ENCODE results near the gene ZDHHC7.

The ZDHHC7 gene

DNA sequence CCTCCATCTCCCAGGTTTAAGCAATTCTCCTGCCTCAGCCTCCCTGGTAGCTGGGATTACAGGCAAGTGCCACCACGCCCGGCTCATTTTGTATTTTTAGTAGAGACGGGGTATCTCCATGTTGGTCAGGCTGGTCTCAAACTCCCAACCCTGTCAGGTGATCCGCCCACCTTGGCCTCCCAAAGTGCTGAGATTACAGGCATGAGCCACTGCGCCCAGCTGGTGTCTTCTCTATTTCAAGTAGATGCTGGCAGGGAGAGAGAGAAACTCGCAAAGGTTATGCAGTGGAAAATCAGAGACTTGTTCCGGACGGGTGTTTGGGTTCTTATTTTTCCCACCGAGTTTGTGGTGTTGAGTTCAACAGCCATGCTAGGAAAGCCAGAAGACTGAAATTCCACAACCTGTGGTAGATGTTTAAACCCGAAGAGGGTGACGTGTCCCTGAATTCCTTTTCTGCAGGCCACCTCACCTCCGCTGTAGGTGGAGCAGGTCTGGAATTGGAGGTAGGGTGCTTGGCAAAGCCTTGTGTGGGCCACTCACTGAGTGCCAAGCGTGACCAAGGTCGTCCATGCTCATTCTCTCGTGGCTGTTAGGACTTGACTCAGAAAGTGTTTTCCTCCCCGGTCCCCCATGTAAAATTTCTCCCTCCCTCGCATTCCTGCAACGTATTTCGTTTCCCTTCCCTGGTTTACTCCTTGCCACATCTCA lies 7.3 kb upstream of the ZDHHC7 start:
- Histone ChIP-seq H3K36me3 (replicated peaks) (no peaks in the 10 kb centered on the region), H3K4me3 (ENCODE audit: low read depth, low read length) (no peak overlapping the region), H3K27me3 (replicated peaks) (no peaks in the 10 kb centered on the region), H3K27ac (no peak overlapping the region)
- no peak for TF ChIP-seq CTCF (IDR thresholded peaks at IDR 0.05; ENCODE audit: low read depth, low read length, missing control alignments)
- in situ Hi-C loops (cut with HindIII; ENCODE audit: low pct_ligation_motif_present, low sequenced_read_pairs): no loop called here
- DNase-seq: no peak

DNA sequence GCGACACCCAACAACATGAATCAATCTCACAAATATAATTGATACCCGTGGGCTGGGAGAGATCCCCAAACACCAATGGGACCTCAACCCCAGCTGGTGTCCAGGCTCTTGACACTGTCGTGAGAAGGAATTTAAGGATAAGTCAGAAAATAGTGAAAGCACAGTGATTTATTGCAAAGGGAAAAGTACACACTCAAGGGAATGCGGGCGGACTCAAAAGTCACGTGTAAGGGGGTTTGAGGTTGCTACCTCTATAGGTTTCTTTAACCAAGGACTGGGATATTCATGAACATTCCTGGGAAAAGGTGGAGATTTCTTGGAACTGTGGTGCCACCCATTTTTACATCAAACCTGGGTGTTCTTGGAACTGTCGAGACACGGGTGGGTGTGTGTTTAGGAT lies 6.3 kb upstream of the ZDHHC7 start:
- TF ChIP-seq CTCF (IDR thresholded peaks at IDR 0.05; ENCODE audit: low read depth, low read length, missing control alignments): no peak
- Histone ChIP-seq H3K36me3 (replicated peaks) (no peaks in the 10 kb centered on the region), H3K27me3 (replicated peaks) (no peaks in the 10 kb centered on the region), H3K27ac (no peak overlapping the region), H3K4me3 (ENCODE audit: low read depth, low read length) (no peak overlapping the region)
- in situ Hi-C loops (cut with HindIII; ENCODE audit: low pct_ligation_motif_present, low sequenced_read_pairs): no loop called here
- no peak for DNase-seq

DNA sequence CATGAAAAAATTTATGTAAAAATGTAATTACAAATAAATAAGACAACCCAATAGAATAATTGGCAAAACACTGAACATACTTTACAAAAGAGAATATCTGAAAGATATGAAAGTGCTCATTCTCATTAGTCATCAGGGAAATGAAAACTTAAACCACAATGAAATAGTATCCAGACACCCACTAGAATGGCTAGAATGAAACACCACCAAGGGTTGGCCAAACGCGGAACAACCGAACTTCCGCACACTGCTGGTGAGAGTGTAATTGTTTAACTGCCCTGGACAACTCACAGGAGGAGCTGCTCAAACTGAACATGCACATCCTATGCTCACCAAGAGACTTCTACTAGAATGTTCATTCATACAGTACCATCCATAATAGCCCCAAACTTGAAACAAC lies 5.8 kb upstream of the ZDHHC7 start:
- Histone ChIP-seq H3K4me3 (ENCODE audit: low read depth, low read length) (no peak overlapping the region), H3K27ac (no peak overlapping the region), H3K36me3 (replicated peaks) (no peaks in the 10 kb centered on the region), H3K27me3 (replicated peaks) (no peaks in the 10 kb centered on the region)
- in situ Hi-C loops (cut with HindIII; ENCODE audit: low pct_ligation_motif_present, low sequenced_read_pairs): no loop called here
- no peak for TF ChIP-seq CTCF (IDR thresholded peaks at IDR 0.05; ENCODE audit: low read depth, low read length, missing control alignments)
- DNase-seq: peak; percentile 50

DNA sequence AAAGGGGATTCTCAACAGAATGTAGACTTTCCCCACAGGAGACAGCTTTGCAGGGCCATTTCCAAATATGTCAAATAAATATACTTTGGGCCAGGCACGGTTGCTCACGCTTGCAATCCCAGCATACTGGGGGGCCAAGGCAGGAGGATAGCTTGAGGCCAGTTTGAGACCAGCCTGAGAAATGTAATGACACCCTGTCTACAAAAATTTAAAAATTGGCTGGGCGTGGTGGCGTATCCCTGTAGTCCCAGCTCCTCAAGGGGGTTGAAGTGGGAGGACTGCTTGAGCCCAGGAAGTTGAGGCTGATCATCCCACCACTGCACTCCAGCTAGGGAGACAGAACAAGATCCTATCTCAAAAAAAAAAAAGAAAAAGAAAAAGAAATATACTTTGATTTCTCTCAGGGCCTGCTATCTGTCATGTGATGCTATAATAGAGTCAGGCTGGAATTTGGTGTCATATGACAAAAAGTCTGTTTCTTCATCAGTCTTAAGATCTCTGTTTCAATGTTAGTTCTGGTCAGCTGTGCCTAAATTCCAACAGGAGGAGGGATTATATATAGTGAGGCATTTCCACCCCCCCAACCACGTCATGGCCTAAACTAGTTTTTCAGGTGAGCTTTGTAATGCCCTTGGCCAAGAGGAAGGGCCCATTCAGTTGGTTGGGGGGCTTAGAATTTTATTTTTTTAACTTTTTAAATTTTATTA lies 4.3 kb upstream of the ZDHHC7 start:
- Histone ChIP-seq H3K36me3 (replicated peaks) (peaks cover 3% of the 10 kb centered on the region), H3K27me3 (replicated peaks) (no peaks in the 10 kb centered on the region), H3K4me3 (ENCODE audit: low read depth, low read length) (no peak overlapping the region), H3K27ac (no peak overlapping the region)
- TF ChIP-seq CTCF (IDR thresholded peaks at IDR 0.05; ENCODE audit: low read depth, low read length, missing control alignments): no peak
- DNase-seq: no peak
- in situ Hi-C loops (cut with HindIII; ENCODE audit: low pct_ligation_motif_present, low sequenced_read_pairs): no loop called here

DNA sequence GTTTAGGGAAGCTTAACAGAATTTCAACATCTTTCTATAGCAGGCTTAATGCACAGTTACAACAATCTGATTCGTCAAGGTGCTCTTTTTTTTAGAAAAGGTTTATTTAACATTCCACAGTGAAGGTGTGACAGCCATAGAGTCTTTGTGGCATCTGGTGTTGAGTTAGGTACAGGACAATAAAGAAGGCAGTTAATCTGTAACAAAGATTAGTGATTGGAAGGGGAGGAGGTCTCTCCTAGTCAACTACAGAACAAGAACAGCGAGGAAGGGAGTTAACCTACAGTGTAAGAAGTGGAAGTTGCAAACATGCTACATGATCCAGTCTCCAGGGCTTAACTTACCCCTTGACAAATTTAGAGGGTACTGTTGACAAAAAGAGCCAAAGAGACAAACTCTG lies 3.0 kb upstream of the ZDHHC7 start:
- in situ Hi-C loops (cut with HindIII; ENCODE audit: low pct_ligation_motif_present, low sequenced_read_pairs): no loop called here
- DNase-seq: no peak
- no peaks in the 10 kb centered on the region for H3K27me3 ChIP-seq (replicated peaks)
- TF ChIP-seq CTCF (IDR thresholded peaks at IDR 0.05; ENCODE audit: low read depth, low read length, missing control alignments): no peak
- peaks cover 3% of the 10 kb centered on the region for H3K36me3 ChIP-seq (replicated peaks)
- no peak overlapping the region for H3K27ac ChIP-seq
- H3K4me3 ChIP-seq (ENCODE audit: low read depth, low read length): no peak overlapping the region

All from brain microvascular endothelial cell (primary cell).